ENCODE data around the gene CEP295NL.

GRCh38 chr17:78876094-78876597, 26.9 kb downstream of the CEP295NL start:
- no peak for TF ChIP-seq POLR2A (IDR thresholded peaks at IDR 0.05)
- TF ChIP-seq CTCF (IDR thresholded peaks at IDR 0.05): no peak

Measured in uterus (tissue), 2 donors.